Esophagus squamous epithelium (tissue), 4 donors: Measurements from ENCODE around the gene AFF4.

ENCODE experiments used
- POLR2A ChIP-seq, 4 donors: fragments of 450-650 bp; IDR thresholded peaks; one replicate each; pipeline ENCODE4 v1.6.1; 2017; ENCODE audit warnings: antibody characterized with exemption in 4 of 4, mild to moderate bottlenecking in 4 of 4, moderate library complexity in 3 of 4
- TF ChIP-seq, protein P1 (sequence below), 6 experiments: fragments of 450-650 bp in 4 of 6; fragments of 200-600 bp in 2 of 6; sonication (generic) in 2 of 6; IDR thresholded peaks; one replicate each; pipeline ENCODE4 v1.5.1; 2016 to 2019; ENCODE audit warnings: antibody characterized with exemption in 6 of 6, mild to moderate bottlenecking in 4 of 6, moderate library complexity in 4 of 6

DNA sequence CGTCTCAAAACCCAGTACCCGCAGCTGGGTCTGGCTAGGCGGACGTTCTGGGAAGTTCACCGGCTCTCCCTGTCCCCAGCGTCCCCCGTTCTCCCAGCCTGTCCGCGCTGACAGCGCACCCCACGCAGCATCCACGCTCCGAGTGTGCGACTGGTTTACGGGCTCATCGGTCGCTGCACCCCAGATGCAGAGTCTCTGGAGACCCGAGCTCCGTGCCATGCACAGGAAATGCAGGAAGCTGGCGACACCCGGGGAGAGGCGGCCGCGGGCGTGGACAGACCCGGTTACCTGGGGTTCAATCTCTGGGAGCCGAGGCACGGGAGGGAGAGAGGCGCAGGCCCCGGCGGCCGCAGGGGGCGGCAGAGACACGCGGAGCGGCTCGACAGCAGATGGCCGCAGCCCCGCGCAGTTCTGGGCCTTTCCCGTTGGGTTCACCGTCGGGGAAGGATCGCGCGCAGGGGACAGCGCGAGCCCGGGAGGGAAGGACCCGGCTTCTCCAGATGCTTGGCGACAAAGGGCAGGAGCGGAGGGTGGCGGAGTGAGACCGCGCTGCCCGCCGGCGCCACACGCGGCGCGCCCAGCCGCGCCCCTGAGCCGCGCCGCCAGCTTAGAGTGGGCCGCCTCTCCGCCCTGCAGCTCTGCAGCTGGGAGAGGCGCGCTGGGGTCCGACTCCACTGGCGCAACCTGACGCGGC lies 133.5 kb downstream of the AFF4 start:
- TF ChIP-seq POLR2A (IDR thresholded peaks at IDR 0.05), result peak in 1 of 4 donors; percentile 11
- TF ChIP-seq, protein P1, sequence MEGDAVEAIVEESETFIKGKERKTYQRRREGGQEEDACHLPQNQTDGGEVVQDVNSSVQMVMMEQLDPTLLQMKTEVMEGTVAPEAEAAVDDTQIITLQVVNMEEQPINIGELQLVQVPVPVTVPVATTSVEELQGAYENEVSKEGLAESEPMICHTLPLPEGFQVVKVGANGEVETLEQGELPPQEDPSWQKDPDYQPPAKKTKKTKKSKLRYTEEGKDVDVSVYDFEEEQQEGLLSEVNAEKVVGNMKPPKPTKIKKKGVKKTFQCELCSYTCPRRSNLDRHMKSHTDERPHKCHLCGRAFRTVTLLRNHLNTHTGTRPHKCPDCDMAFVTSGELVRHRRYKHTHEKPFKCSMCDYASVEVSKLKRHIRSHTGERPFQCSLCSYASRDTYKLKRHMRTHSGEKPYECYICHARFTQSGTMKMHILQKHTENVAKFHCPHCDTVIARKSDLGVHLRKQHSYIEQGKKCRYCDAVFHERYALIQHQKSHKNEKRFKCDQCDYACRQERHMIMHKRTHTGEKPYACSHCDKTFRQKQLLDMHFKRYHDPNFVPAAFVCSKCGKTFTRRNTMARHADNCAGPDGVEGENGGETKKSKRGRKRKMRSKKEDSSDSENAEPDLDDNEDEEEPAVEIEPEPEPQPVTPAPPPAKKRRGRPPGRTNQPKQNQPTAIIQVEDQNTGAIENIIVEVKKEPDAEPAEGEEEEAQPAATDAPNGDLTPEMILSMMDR (IDR thresholded peaks at IDR 0.05), result peak; percentile 82 to 92 (median 90)
